ENCODE results near the gene SLC13A5.

- TF ChIP-seq CTCF (IDR thresholded peaks at IDR 0.05) (no peak), POLR2A (IDR thresholded peaks at IDR 0.05; ENCODE audit: low read depth) (no peak), EP300 (IDR thresholded peaks at IDR 0.05) (no peak)
Measured at GRCh38 chr17:6753006-6753445, 39.9 kb upstream of the SLC13A5 start.

Measured in esophagus muscularis mucosa (tissue), 4 donors.